ENCODE results near the gene CCL22.

The CCL22 gene, protein sequence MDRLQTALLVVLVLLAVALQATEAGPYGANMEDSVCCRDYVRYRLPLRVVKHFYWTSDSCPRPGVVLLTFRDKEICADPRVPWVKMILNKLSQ

DNA sequence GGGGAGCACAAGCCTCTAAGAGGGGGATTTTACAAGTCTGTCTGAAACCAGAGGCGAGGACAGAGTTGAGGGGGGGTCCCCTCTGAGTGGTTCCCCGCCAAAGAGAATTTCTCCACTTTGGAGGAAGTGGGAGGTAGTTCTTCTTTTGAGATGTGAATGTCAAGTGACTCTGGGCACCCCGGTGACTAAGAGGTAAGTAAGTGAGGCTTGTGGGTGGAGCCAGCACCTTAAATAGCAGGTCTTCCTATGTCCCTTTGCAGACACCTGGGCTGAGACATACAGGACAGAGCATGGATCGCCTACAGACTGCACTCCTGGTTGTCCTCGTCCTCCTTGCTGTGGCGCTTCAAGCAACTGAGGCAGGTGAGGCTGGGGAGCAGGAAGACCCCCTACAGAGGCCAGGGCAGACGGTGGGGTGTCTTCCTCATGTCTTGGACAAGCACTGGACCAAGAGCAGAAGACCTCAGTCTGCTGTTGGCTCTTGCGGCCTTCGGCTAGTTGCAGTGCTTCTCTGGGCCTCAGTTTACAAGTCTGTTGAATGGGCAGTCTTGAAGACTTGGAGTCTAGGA lies at the start of gene CCL22:
CCL22 (plus strand) TSS at position 257 of the 569 bp plus-strand sequence; CDS start at position 291, 34 bp downstream.
- POLR2A ChIA-PET (ENCODE audit: low non-redundant PET) = no interaction called here
- TF ChIP-seq, protein P1, sequence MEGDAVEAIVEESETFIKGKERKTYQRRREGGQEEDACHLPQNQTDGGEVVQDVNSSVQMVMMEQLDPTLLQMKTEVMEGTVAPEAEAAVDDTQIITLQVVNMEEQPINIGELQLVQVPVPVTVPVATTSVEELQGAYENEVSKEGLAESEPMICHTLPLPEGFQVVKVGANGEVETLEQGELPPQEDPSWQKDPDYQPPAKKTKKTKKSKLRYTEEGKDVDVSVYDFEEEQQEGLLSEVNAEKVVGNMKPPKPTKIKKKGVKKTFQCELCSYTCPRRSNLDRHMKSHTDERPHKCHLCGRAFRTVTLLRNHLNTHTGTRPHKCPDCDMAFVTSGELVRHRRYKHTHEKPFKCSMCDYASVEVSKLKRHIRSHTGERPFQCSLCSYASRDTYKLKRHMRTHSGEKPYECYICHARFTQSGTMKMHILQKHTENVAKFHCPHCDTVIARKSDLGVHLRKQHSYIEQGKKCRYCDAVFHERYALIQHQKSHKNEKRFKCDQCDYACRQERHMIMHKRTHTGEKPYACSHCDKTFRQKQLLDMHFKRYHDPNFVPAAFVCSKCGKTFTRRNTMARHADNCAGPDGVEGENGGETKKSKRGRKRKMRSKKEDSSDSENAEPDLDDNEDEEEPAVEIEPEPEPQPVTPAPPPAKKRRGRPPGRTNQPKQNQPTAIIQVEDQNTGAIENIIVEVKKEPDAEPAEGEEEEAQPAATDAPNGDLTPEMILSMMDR (conservative IDR thresholded peaks at IDR 0.05; ENCODE audit: low read depth) = no peak
- CTCF ChIA-PET = no interaction called here
- DNase-seq (ENCODE audit: low spot score) = peak; percentile 31
- H3K27ac ChIP-seq = no peak within 1 kb of the TSS

DNA sequence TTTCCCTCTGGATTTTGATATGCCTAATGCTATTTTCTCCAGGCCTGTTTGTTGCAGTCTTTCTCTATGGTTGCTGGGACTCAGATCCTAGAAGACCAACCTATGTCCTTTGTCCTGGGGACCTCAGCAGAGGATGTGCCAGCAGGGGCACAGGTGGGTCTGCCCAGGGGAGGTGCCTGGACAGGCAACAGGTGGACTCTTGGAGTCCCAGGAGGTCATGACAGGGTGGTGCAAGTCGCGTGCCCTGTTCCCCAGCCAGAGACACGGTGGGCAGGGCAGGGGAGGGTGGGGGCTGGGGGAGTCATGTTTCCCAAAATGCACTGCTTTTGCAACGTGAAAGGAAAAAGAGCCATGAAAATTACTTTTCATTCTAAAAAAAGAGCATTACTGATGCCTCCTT lies 47.8 kb upstream of the CCL22 start:
- CTCF ChIA-PET = no interaction called here
- no peak overlapping the region for H3K27ac ChIP-seq
- no peak for DNase-seq (ENCODE audit: low spot score)
- TF ChIP-seq, protein P1 (conservative IDR thresholded peaks at IDR 0.05; ENCODE audit: low read depth) = no peak
- POLR2A ChIA-PET (ENCODE audit: low non-redundant PET) = no interaction called here

DNA sequence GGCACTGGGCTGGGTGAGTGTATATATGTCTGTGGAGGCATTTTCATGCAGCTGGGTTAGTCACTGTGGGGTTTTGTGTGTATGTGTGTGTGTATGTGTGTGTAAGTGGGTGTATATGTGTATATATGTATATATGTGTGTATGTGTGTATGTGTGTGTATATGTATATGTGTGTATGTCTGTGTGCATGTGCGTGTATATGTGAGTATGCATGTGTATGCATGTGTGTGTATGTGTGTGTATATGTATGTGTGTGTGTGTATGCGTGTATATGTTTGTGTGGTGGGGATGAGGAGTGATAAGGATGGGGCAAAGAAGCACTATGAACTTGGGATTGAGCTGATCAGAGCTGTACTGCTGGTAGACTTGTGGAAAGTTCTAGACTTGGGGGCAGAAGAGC lies 45.1 kb upstream of the CCL22 start:
- no peak for DNase-seq (ENCODE audit: low spot score)
- CTCF ChIA-PET = interaction anchor here (0.7 kb wide), 1 partner anchor 104 kb away, joined by 3 read pairs; no protein-coding TSS in a partner anchor
- no peak overlapping the region for H3K27ac ChIP-seq
- TF ChIP-seq, protein P1 (conservative IDR thresholded peaks at IDR 0.05; ENCODE audit: low read depth) = no peak
- POLR2A ChIA-PET (ENCODE audit: low non-redundant PET) = no interaction called here

DNA sequence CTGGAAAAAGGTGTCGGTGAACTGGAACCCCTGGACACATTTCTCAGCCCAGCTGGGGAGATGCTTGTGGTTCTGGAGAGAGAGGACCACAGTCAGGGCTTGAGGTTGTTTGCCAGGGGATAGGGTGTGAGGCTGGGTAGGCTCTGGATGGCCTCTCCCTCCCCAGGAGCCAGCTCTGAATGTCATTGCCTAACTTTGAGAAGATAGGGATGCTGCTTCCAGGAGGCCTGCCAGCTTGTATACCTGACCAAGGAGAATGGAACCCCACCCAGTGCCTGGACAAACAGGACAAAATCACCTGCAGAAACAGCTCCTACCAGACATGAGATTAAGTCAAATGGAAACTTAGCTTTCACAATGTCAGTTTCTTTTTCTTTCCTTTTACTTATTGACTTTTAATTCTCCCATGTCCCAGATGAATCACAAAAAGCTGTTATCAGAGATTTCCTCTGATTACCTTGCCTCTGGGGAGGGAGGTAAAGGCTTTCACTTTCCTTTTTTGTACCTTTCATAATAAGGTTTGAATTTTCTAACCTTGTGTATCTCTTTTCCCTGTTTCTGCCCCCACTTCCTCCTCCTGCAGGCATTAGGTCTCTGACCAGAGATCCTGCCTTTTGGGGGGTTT lies 44.3 kb upstream of the CCL22 start:
- CTCF ChIA-PET = interaction anchor here (0.7 kb wide), 1 partner anchor 103 kb away, joined by 3 read pairs; no protein-coding TSS in a partner anchor

DNA sequence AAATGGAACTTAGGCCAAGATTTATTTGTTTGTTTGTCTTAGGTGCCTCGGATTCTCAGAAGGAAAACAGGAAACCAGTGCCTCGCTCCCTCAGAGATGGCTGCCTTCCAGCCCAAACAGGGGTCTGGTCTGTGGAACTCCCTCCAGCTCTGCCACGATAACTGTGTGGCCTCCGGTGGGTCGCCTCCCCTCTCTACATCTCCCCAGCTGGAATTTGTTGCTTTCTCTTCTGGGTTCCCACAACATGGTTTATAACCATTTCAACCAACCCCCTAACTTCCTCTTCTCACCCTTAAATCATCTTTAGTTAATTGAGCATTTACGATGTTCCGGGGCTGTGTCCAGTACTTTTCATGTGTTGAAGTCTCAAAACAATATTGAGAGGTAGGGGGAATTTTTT lies 43.2 kb upstream of the CCL22 start:
- ChIA-PET POLR2A (ENCODE audit: low non-redundant PET) (no interaction called here), CTCF (no interaction called here)
- DNase-seq (ENCODE audit: low spot score) = no peak
- no peak overlapping the region for H3K27ac ChIP-seq
- TF ChIP-seq, protein P1 (conservative IDR thresholded peaks at IDR 0.05; ENCODE audit: low read depth) = no peak

More for the DNA sequence above, 44.3 kb upstream of the CCL22 start:
- peak overlapping the region; percentile 44; the same call in 1 of the 2 replicates for H3K27ac ChIP-seq
- no peak for DNase-seq (ENCODE audit: low spot score)
- TF ChIP-seq, protein P1 (conservative IDR thresholded peaks at IDR 0.05; ENCODE audit: low read depth) = no peak
- POLR2A ChIA-PET (ENCODE audit: low non-redundant PET) = no interaction called here

DNA sequence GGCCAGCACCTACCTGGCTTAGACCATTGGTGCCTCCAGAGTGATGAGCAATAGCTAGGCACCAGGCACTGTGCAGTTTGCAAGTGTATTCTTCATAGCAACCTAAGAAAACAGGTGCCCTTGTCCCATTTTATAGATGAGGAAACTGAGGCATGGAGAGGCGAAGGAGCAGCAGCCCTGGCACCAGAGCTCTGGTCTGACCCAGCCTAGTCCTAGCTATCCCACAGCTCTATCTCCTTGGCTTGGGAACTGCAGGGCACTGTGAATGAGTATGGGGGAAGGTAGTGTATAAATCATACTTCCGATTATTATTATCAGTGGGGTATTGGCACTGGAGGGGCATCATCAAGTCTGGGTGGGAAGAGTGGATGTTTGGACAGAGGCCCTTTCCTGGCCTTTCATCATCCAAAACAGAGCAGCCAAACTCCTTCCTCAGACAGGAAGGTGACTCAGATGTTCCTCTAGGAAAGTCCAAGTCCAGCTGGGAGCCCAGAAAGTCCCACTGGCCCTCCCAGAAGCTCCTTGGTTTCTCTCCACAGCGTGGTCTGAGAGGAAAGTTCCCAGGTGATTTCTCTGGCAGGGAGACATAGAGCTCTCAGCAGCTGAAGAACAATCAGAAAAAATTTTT lies 42.1 kb upstream of the CCL22 start:
- CTCF ChIA-PET = interaction anchor here (0.8 kb wide), 1 partner anchor 15 kb away, joined by 6 read pairs; no protein-coding TSS in a partner anchor
- POLR2A ChIA-PET (ENCODE audit: low non-redundant PET) = no interaction called here
- DNase-seq (ENCODE audit: low spot score) = peak; percentile 61
- H3K27ac ChIP-seq = peak overlapping the region; percentile 74
- TF ChIP-seq, protein P1 (conservative IDR thresholded peaks at IDR 0.05; ENCODE audit: low read depth) = no peak
